H1 (cell line): ENCODE results near the gene ELL2. TPM values are rescaled to one million over a fixed set of nuclear protein-coding genes. Genes with fewer than 3 reads are reported as not detected.

Experiments
- CTCF ChIA-PET: fragments of 300-600 bp; sonication (Branson Sonifier 250); formaldehyde crosslinking; loops from one replicate; lab custom pipeline; 2021; ENCODE audit not compliant: partially characterized antibody; lab: Charles Lee
- POLR2A ChIA-PET: fragments of 300-600 bp; sonication (Branson Sonifier 250); formaldehyde crosslinking; loops from one replicate; lab custom pipeline; 2021; ENCODE audit warnings: inconsistent platforms; ENCODE audit not compliant: partially characterized antibody; lab: Charles Lee
- DNase-seq, 2 experiments: peaks; one replicate each; pipeline versions ENCODE4 v3.0.0 to v3.0.0-alpha.2; 2010 to 2022; ENCODE audit warnings: low spot score in 2 of 2, low read depth in 1 of 2, mixed read lengths in 1 of 2
- FAIRE-seq: peaks from 2 replicates; lab custom pipeline; 2011; peaks lifted over from hg19 to GRCh38; lab: Jason Lieb, UNC
- H2AFZ ChIP-seq: 2 replicates; pipeline ENCODE4 v1.8.1; 2012; ENCODE audit warnings: low read length, inconsistent platforms
- H2AK5ac ChIP-seq: 2 replicates; pipeline ENCODE4 v1.6.1; 2013; ENCODE audit warnings: low read depth, low read length
- H2BK120ac ChIP-seq: replicated peaks from 2 replicates; pipeline ENCODE3; 2013; ENCODE audit warnings: low read depth, low read length, inconsistent platforms
- H2BK12ac ChIP-seq: 2 replicates; pipeline ENCODE4 v1.6.1; 2013; ENCODE audit warnings: low read depth, low read length
- H2BK15ac ChIP-seq: 2 replicates; pipeline ENCODE4 v1.6.1; 2013; ENCODE audit warnings: low read length
- H2BK20ac ChIP-seq: 2 replicates; pipeline ENCODE4 v1.6.1; 2013; ENCODE audit warnings: low read length
- H2BK5ac ChIP-seq: 2 replicates; pipeline ENCODE4 v1.6.1; 2013; ENCODE audit warnings: low read depth, low read length
- H3K14ac ChIP-seq: 2 replicates; pipeline ENCODE4 v1.6.1; 2013; ENCODE audit warnings: inconsistent platforms; ENCODE audit not compliant: insufficient read length
- H3K18ac ChIP-seq: 2 replicates; pipeline ENCODE4 v1.6.1; 2013; ENCODE audit warnings: low read length; ENCODE audit errors: extremely low read depth
- H3K23ac ChIP-seq: 2 replicates; pipeline ENCODE4 v1.6.1; 2013; ENCODE audit warnings: inconsistent platforms; ENCODE audit not compliant: insufficient read length
- H3K23me2 ChIP-seq: 2 replicates; pipeline ENCODE4 v1.6.1; 2013; ENCODE audit warnings: low read depth, low read length
- H3K27ac ChIP-seq: 2 replicates; pipeline ENCODE4 v1.6.1; 2011; ENCODE audit warnings: low read depth, low read length, inconsistent platforms
- H3K27me3 ChIP-seq, 4 experiments: replicated peaks in 1 of 4; 1 replicate in 1 of 4; 2 replicates in 3 of 4; pipeline versions ENCODE4 v1.6.1 to v1.8.1; 2011 to 2013; ENCODE audit warnings: low read length in 3 of 4, mild to moderate bottlenecking in 3 of 4, inconsistent platforms in 2 of 4, mixed read lengths in 2 of 4, moderate library complexity in 1 of 4; ENCODE audit not compliant: control insufficient read depth in 3 of 4, insufficient read depth in 3 of 4; ENCODE audit errors: extremely low read depth in 1 of 4
- H3K36me3 ChIP-seq, 4 experiments: 2 replicates each; pipeline versions ENCODE4 v1.6.1 to v1.8.1; 2011 to 2013; ENCODE audit warnings: mild to moderate bottlenecking in 4 of 4, low read length in 3 of 4, moderate library complexity in 2 of 4, control low read depth in 1 of 4, inconsistent platforms in 1 of 4; ENCODE audit not compliant: insufficient read depth in 4 of 4, control insufficient read depth in 2 of 4
- H3K4ac ChIP-seq: replicated peaks from 2 replicates; pipeline ENCODE3; 2013; ENCODE audit warnings: low read length, low read depth, mixed read lengths, inconsistent platforms; ENCODE audit not compliant: insufficient read length
- H3K4me1 ChIP-seq, 4 experiments: replicated peaks in 1 of 4; 1 replicate in 1 of 4; 2 replicates in 3 of 4; pipeline versions ENCODE4 v1.6.1 to v1.8.1; 2011 to 2013; ENCODE audit warnings: low read length in 3 of 4, inconsistent platforms in 2 of 4, mixed read lengths in 1 of 4; ENCODE audit not compliant: insufficient read depth in 4 of 4, control insufficient read depth in 3 of 4
- H3K4me2 ChIP-seq, 2 experiments: 2 replicates each; pipeline versions ENCODE4 v1.6.1 to v1.8.1; 2011 to 2013; ENCODE audit warnings: low read depth in 2 of 2, low read length in 2 of 2, control low read depth in 1 of 2, inconsistent platforms in 1 of 2, mild to moderate bottlenecking in 1 of 2; ENCODE audit not compliant: insufficient read depth in 1 of 2
- H3K4me3 ChIP-seq, 4 experiments: fragments of 200-600, 300-600 bp in 1 of 4; sonication (generic), shearing (Covaris generic), sonication (Bioruptor Twin) in 1 of 4; 2 replicates each; pipeline versions ENCODE4 v1.5.1 to v1.8.1; 2011 to 2016; ENCODE audit warnings: low read length in 4 of 4, low read depth in 3 of 4, control low read depth in 2 of 4, inconsistent platforms in 2 of 4, mild to moderate bottlenecking in 2 of 4, mixed read lengths in 1 of 4, moderate library complexity in 1 of 4; ENCODE audit not compliant: insufficient read depth in 2 of 4; ENCODE audit errors: extremely low read depth in 1 of 4
- H3K56ac ChIP-seq: replicated peaks from 2 replicates; pipeline ENCODE3; 2013; ENCODE audit warnings: low read depth, mild to moderate bottlenecking, mixed read lengths, low read length, inconsistent platforms; ENCODE audit not compliant: insufficient read length
- H3K79me1 ChIP-seq: 2 replicates; pipeline ENCODE4 v1.6.1; 2013; ENCODE audit warnings: low read depth, low read length, control low read depth
- H3K79me2 ChIP-seq, 2 experiments: 2 replicates each; pipeline versions ENCODE4 v1.6.1 to v1.8.1; 2012 to 2013; ENCODE audit warnings: low read length in 2 of 2, mild to moderate bottlenecking in 2 of 2, inconsistent platforms in 1 of 2; ENCODE audit not compliant: insufficient read depth in 2 of 2, control insufficient read depth in 1 of 2
- H3K9ac ChIP-seq, 4 experiments: replicated peaks in 1 of 4; 1 replicate in 1 of 4; 2 replicates in 3 of 4; pipeline versions ENCODE4 v1.6.1 to v1.8.1; 2011 to 2013; ENCODE audit warnings: low read depth in 3 of 4, low read length in 3 of 4, control low read depth in 2 of 4, mild to moderate bottlenecking in 2 of 4, moderate library complexity in 2 of 4, inconsistent platforms in 1 of 4; ENCODE audit errors: extremely low read depth in 1 of 4
- H3K9me3 ChIP-seq, 2 experiments: 2 replicates each; pipeline versions ENCODE4 v1.6.1 to v1.8.1; 2012 to 2013; ENCODE audit warnings: mild to moderate bottlenecking in 2 of 2, moderate library complexity in 2 of 2, control low read depth in 1 of 2, inconsistent platforms in 1 of 2, low read depth in 1 of 2, low read length in 1 of 2, mixed read lengths in 1 of 2; ENCODE audit not compliant: insufficient read depth in 2 of 2
- H4K20me1 ChIP-seq, 2 experiments: replicated peaks in 1 of 2; 2 replicates each; pipeline versions ENCODE3 to v1.8.1; 2011 to 2013; ENCODE audit warnings: inconsistent platforms in 2 of 2, low read length in 2 of 2, mild to moderate bottlenecking in 1 of 2; ENCODE audit not compliant: insufficient read depth in 2 of 2, control insufficient read depth in 1 of 2
- H4K5ac ChIP-seq: 2 replicates; pipeline ENCODE4 v1.6.1; 2013; ENCODE audit warnings: low read length, low read depth, mixed read lengths, inconsistent platforms; ENCODE audit not compliant: insufficient read length
- H4K8ac ChIP-seq: 2 replicates; pipeline ENCODE4 v1.8.0; 2013; ENCODE audit warnings: mild to moderate bottlenecking, moderate library complexity, low read length, inconsistent platforms; ENCODE audit not compliant: insufficient read depth; ENCODE audit errors: extremely low read depth
- H4K91ac ChIP-seq: replicated peaks from 2 replicates; pipeline ENCODE3; 2013; ENCODE audit warnings: low read length, mixed read lengths, inconsistent platforms; ENCODE audit not compliant: insufficient read length
- ASH2L ChIP-seq: fragments of 200-600, 300-600 bp; sonication (generic); IDR thresholded peaks from one replicate; pipeline ENCODE4 v1.7.1; 2017; ENCODE audit warnings: low read length
- EGR1 ChIP-seq: IDR thresholded peaks from 2 replicates; pipeline ENCODE4 v1.6.1; 2011; ENCODE audit warnings: low read depth, low read length, borderline replicate concordance
- GABPA ChIP-seq: IDR thresholded peaks from 2 replicates; pipeline ENCODE4 v1.6.1; 2011; ENCODE audit warnings: mild to moderate bottlenecking, low read length, moderate library complexity, borderline replicate concordance; ENCODE audit not compliant: insufficient read depth
- KDM5A ChIP-seq: fragments of 200-600 bp; IDR thresholded peaks from 2 replicates; pipeline ENCODE4 v1.7.1; 2012; ENCODE audit warnings: mild to moderate bottlenecking, low read length, inconsistent platforms, mixed read lengths
- PHF8 ChIP-seq: fragments of 200-600 bp; sonication (generic); conservative IDR thresholded peaks from 2 replicates; pipeline ENCODE4 v1.7.1; 2012; ENCODE audit warnings: low read depth, mild to moderate bottlenecking, inconsistent platforms, low read length, moderate library complexity
- RAD21 ChIP-seq, 2 experiments: IDR thresholded peaks in 1 of 2; conservative IDR thresholded peaks in 1 of 2; 2 replicates each; pipeline ENCODE4 v1.6.1; 2011; ENCODE audit warnings: low read depth in 2 of 2, low read length in 2 of 2, improper control_type of control experiment in 1 of 2, inconsistent platforms in 1 of 2, mild to moderate bottlenecking in 1 of 2, moderate library complexity in 1 of 2
- RBBP5 ChIP-seq: IDR thresholded peaks from 2 replicates; pipeline ENCODE4 v1.7.1; 2012; ENCODE audit warnings: low read depth, mild to moderate bottlenecking, inconsistent platforms, low read length, moderate library complexity, borderline replicate concordance
- SP1 ChIP-seq: IDR thresholded peaks from 2 replicates; pipeline ENCODE4 v1.6.1; 2011; ENCODE audit warnings: low read depth, low read length
- SP2 ChIP-seq: IDR thresholded peaks from 2 replicates; pipeline ENCODE4 v1.6.1; 2012; ENCODE audit warnings: mild to moderate bottlenecking, low read length, inconsistent platforms
- TBP ChIP-seq: IDR thresholded peaks from 2 replicates; pipeline ENCODE4 v1.6.1; 2011; ENCODE audit warnings: low read depth, low read length, improper control_type of control experiment
- TEAD4 ChIP-seq: IDR thresholded peaks from 2 replicates; pipeline ENCODE4 v1.6.1; 2012; ENCODE audit warnings: low read depth, low read length, inconsistent platforms, mixed read lengths
- WGBS, 2 experiments: shearing (Covaris generic) in 1 of 2; methylation state at CpG; one replicate each; pipeline versions ENCODE4 v1.1.6 to v1.1.7; 2013 to 2015; ENCODE audit warnings: low lambda C conversion rate in 2 of 2, mixed read lengths in 2 of 2, inconsistent platforms in 1 of 2, low coverage in 1 of 2, missing lambda C conversion rate in 1 of 2; ENCODE audit not compliant: insufficient replicate concordance in 2 of 2, insufficient coverage in 1 of 2, insufficient read length in 1 of 2; ENCODE audit errors: extremely low coverage in 1 of 2, missing lambda C conversion rate in 1 of 2; 5-methylcytosine and 5-hydroxymethylcytosine counted together
- polyA plus RNA-seq, 7 experiments: library from polyadenylated mRNA; depleted of rRNA in 3 of 7; stranded (reverse) in 5 of 7; unstranded in 2 of 7; fragments of >200 nt in 5 of 7; fragments of 200-250 nt in 2 of 7; gene quantifications; 1 replicate in 5 of 7; 2 replicates in 1 of 7; 4 replicates in 1 of 7; pipeline versions ENCODE4 v1.2.1 to v1.2.3, GENCODE V29; 2011 to 2013; ENCODE audit warnings: missing spikeins in 2 of 7, mixed read lengths in 2 of 7
- total RNA-seq: library from RNA; stranded (reverse); fragmentation: NEBNext Ultra II Directional; extraction: Animal tissue kit (Norgen Biotek cat#: 25700); gene quantifications from 2 replicates; pipeline ENCODE4 v1.2.1, GENCODE V29; 2021

The ELL2 gene
- total and polyA plus RNA-seq, 2 of the 8 experiments (the other 6 are each of a cell fraction or from before 2014, with no cell fraction given) = 6.3 to 29.4 TPM

- H3K79me2 ChIP-seq = peaks cover 0 to 8% of the 10 kb centered on the region in 2 experiments; a peak in 1 of 4 replicates
- peak overlapping the region; percentile 46; the same call in 1 of the 2 replicates for H3K27ac ChIP-seq
- H3K9me3 ChIP-seq = no peaks in the 10 kb centered on the region
- H2AFZ ChIP-seq = no peak overlapping the region
- no peak overlapping the region for H2AK5ac ChIP-seq
- no peaks in the 10 kb centered on the region for H3K23me2 ChIP-seq
- no peak overlapping the region for H3K4ac ChIP-seq
- no peak overlapping the region for H4K8ac ChIP-seq
- H2BK120ac ChIP-seq = no peak overlapping the region
- H3K36me3 ChIP-seq = no peaks in the 10 kb centered on the region
- H4K20me1 ChIP-seq = no peaks in the 10 kb centered on the region
- no peaks in the 10 kb centered on the region for H3K79me1 ChIP-seq
- H2BK20ac ChIP-seq = peak overlapping the region; percentile 50; the same call in 1 of the 2 replicates
- H3K9ac ChIP-seq = no peak overlapping the region; a peak in 1 of 7 replicates
- no peak overlapping the region for H3K18ac ChIP-seq
- H3K56ac ChIP-seq = no peak overlapping the region
- no peak overlapping the region for H4K91ac ChIP-seq
- H3K4me1 ChIP-seq = peaks cover 0 to 21% (median 3%) of the 10 kb centered on the region in 4 experiments; a peak in 3 of 7 replicates
- no peaks in the 10 kb centered on the region for H3K27me3 ChIP-seq
- 48% methylated on average over 3 of the region's 3 CpGs; no CpG with 5 or more reads in 1 of the 2 experiments for WGBS, 2 experiments
- FAIRE-seq (no peak), DNase-seq (no peak)
- H3K23ac ChIP-seq = no peak overlapping the region
- H3K14ac ChIP-seq = no peak overlapping the region
- peak overlapping the region; percentile 38 to 57; a peak in 3 of 4 replicates for H3K4me2 ChIP-seq
- no peak overlapping the region for H4K5ac ChIP-seq
- CTCF ChIA-PET = interaction anchor here (1.0 to 1.6 kb wide), 4 partner anchors 17 to 395 kb away, joined by 3 read pairs; no protein-coding TSS in a partner anchor
- H3K4me3 ChIP-seq = peak overlapping the region in 2 of 4 experiments; percentile 7 to 42; a peak in 2 of 8 replicates
- H2BK5ac ChIP-seq = 0 out of 2 replicates have a peak overlapping the region, but pooled peaks have one; percentile 42
- no peak overlapping the region for H2BK15ac ChIP-seq
- H2BK12ac ChIP-seq = 0 out of 2 replicates have a peak overlapping the region, but pooled peaks have one; percentile 60
- POLR2A ChIA-PET = interaction anchor here (0.6 to 1.5 kb wide), 6 partner anchors 12 to 283 kb away, joined by 3 to 7 read pairs (median 3); partner anchors contain the start of gene GLRX
- no peak for TF ChIP-seq TBP
- TF ChIP-seq TEAD4 = peak; percentile 78; the same call in 1 of the 2 replicates
- TF ChIP-seq ASH2L = peak; percentile 89
- TF ChIP-seq SP2 = no peak
- TF ChIP-seq PHF8 = no peak
- no peak for TF ChIP-seq KDM5A
- no peak for TF ChIP-seq EGR1
- TF ChIP-seq SP1 = peak; percentile 66; the same call in 1 of the 2 replicates
- TF ChIP-seq GABPA = no peak
- no peak for TF ChIP-seq RAD21 (IDR thresholded peaks at IDR 0.05 in 1 of 2, conservative IDR thresholded peaks at IDR 0.05 in 1 of 2; ENCODE audit: low read depth in 2 of 2, low read length in 2 of 2)
- peak; percentile 73; the same call in 1 of the 2 replicates for TF ChIP-seq RBBP5
Observed at GRCh38 chr5:95940758-95941682, 20.6 kb downstream of the ELL2 start.
